Thymus (tissue), 11 donors: ENCODE measurements around the gene PSMG4. TPM values are rescaled to one million over a fixed set of nuclear protein-coding genes. Genes with fewer than 3 reads are reported as not detected.

ENCODE experiments used
- DNase-seq, 9 donors: peaks; one replicate each; pipeline ENCODE4 v3.0.0-alpha.2; 2013; ENCODE audit warnings: low spot score in 9 of 9, low read depth in 6 of 9, missing footprints in 1 of 9
- H3K27ac ChIP-seq, 2 donors: one replicate each; pipeline ENCODE4 v1.5.1; 2013; ENCODE audit warnings: control low read depth in 1 of 2, low read depth in 1 of 2, low read length in 1 of 2, mild to moderate bottlenecking in 1 of 2, moderate library complexity in 1 of 2
- H3K27me3 ChIP-seq, 2 donors: one replicate each; pipeline ENCODE4 v1.5.1; 2013; ENCODE audit warnings: low read length in 1 of 2; ENCODE audit not compliant: control insufficient read depth in 2 of 2, insufficient read depth in 1 of 2
- H3K36me3 ChIP-seq, 2 donors: one replicate each; pipeline ENCODE4 v1.5.1; 2013; ENCODE audit warnings: low read length in 1 of 2, mild to moderate bottlenecking in 1 of 2, moderate library complexity in 1 of 2; ENCODE audit not compliant: control insufficient read depth in 2 of 2, insufficient read depth in 2 of 2
- H3K4me1 ChIP-seq, 2 donors: one replicate each; pipeline ENCODE4 v1.5.1; 2013; ENCODE audit warnings: low read length in 2 of 2; ENCODE audit not compliant: control insufficient read depth in 2 of 2, insufficient read depth in 2 of 2
- H3K4me3 ChIP-seq, 2 donors: one replicate each; pipeline ENCODE4 v1.5.1; 2013; ENCODE audit warnings: low read length in 2 of 2, control low read depth in 1 of 2, mild to moderate bottlenecking in 1 of 2
- H3K9me3 ChIP-seq, 2 donors: one replicate each; pipeline ENCODE4 v1.5.1; 2013; ENCODE audit warnings: low read length in 1 of 2, mild to moderate bottlenecking in 1 of 2; ENCODE audit not compliant: control insufficient read depth in 2 of 2, insufficient read depth in 1 of 2
- WGBS: extraction: QIAGEN DNeasy Blood & Tissue Kit; methylation state at CpG from one replicate; pipeline ENCODE4 v1.1.7; 2013; 5-methylcytosine and 5-hydroxymethylcytosine counted together
- polyA plus RNA-seq: library from polyadenylated mRNA; stranded (reverse); fragments of 200-250 nt; gene quantifications from one replicate; pipeline ENCODE4 v1.2.3, GENCODE V29; 2013
- total RNA-seq: library from RNA; stranded (reverse); fragments of 120-200 nt; gene quantifications from one replicate; pipeline ENCODE4 v1.2.4, GENCODE V29; 2013
- donor health status: healthy.

PSMG4 gene
- total and polyA plus RNA-seq, 2 donors: 24.9 to 27.1 TPM

DNA sequence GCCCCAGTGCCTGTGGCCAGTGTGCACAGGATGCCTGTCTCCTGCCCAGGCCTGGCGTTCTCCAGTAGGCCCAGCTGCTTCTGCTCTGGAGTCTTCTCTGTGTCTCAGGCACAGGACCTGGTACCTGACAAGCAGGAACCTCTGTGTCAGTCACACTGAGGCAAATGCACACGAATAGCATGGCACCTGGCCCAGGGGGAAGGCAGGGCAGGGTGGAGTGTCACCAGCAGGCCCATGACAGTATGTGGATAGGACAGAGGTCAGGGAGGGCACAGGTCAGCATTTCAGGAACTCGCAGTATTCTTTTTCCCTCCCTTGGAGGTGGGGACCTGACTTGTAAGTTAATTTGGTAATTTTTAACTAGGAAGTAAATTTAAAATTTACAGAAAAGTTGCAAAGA is 5.6 kb downstream of the PSMG4 start:
- H3K36me3 ChIP-seq: peaks cover 9 to 46% of the 10 kb centered on the region in 2 donors
- peaks cover 36 to 56% of the 10 kb centered on the region in 2 donors for H3K4me1 ChIP-seq
- no peaks in the 10 kb centered on the region for H3K27me3 ChIP-seq
- no peak overlapping the region for H3K27ac ChIP-seq
- H3K4me3 ChIP-seq: no peak overlapping the region
- 95% methylated on average over 3 of the region's 3 CpGs for WGBS
- no peak for DNase-seq
- no peaks in the 10 kb centered on the region for H3K9me3 ChIP-seq

DNA sequence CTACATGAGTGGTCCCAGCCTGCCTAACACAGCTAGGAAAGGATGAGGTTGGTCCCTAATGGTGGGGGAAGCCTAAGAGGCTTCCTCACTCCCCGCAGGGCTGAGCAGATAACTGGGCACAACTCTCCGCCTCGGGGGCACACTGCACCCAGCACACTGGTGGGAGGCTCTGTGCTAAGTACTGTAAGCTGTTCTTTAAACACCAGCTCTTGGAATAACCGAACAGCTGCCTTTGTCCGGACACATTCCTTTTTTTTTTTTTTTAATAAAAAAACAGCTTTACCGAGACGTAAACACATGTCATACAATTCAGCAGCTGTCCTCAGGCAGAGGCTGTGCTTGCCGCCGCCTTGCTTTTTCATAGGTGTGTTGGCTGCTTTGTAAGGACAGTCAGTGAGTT is 6.9 kb downstream of the PSMG4 start:
- H3K9me3 ChIP-seq: no peaks in the 10 kb centered on the region
- H3K27ac ChIP-seq: no peak overlapping the region
- DNase-seq: no peak
- 69% methylated on average over 9 of the region's 9 CpGs for WGBS
- H3K27me3 ChIP-seq: no peaks in the 10 kb centered on the region
- H3K36me3 ChIP-seq: peaks cover 19 to 59% of the 10 kb centered on the region in 2 donors
- H3K4me1 ChIP-seq: peaks cover 33 to 43% of the 10 kb centered on the region in 2 donors
- H3K4me3 ChIP-seq: no peak overlapping the region

DNA sequence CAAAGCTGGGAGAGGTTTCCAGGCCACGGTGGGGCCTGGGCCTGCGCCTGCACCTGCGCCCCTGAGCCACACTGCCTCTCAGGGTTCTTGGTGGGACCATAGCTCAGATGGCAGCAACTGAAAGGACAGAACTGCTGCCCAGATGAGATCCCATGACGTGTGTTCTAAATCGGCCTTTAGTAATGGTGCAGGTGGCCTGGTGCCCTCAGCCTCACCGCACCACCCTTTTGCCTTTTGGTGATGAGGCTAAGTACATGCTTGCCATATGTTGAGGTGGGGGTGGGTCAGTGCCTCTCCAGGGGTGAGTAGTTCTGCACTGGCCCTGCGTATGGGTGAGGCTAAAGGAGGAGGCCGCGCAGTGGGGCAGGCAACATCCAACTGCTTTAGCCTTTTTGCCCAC is 7.4 kb downstream of the PSMG4 start:
- no peaks in the 10 kb centered on the region for H3K27me3 ChIP-seq
- no peaks in the 10 kb centered on the region for H3K9me3 ChIP-seq
- peaks cover 22 to 63% of the 10 kb centered on the region in 2 donors for H3K36me3 ChIP-seq
- peaks cover 31 to 38% of the 10 kb centered on the region in 2 donors for H3K4me1 ChIP-seq
- H3K4me3 ChIP-seq: no peak overlapping the region
- no peak for DNase-seq
- 65% methylated on average over 9 of the region's 9 CpGs for WGBS
- H3K27ac ChIP-seq: no peak overlapping the region

DNA sequence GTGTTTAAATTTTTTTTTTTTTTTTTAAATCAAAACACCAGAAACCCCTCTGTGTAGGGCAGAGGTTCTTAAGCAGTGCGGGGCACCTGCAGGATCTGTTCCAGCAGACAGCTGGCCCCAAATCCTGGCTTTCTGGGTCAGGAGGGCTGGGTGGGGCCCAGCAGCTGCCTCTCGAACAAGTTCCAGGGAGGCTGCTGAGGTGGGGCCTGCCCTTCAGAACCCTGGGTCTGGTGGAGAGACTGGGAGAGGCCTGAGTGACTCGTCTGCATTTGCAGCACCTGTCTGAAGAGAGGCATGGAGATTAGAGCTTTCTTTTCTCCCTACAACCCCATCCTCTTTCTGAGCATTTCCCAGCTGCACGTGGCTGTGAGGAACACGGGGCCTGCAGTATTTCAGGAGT is 8.4 kb downstream of the PSMG4 start:
- H3K36me3 ChIP-seq: peaks cover 32 to 69% of the 10 kb centered on the region in 2 donors
- H3K4me1 ChIP-seq: peaks cover 24 to 28% of the 10 kb centered on the region in 2 donors
- H3K4me3 ChIP-seq: no peak overlapping the region
- 74% methylated on average over 5 of the region's 5 CpGs for WGBS
- H3K27me3 ChIP-seq: no peaks in the 10 kb centered on the region
- H3K9me3 ChIP-seq: no peaks in the 10 kb centered on the region
- no peak for DNase-seq
- no peak overlapping the region for H3K27ac ChIP-seq

DNA sequence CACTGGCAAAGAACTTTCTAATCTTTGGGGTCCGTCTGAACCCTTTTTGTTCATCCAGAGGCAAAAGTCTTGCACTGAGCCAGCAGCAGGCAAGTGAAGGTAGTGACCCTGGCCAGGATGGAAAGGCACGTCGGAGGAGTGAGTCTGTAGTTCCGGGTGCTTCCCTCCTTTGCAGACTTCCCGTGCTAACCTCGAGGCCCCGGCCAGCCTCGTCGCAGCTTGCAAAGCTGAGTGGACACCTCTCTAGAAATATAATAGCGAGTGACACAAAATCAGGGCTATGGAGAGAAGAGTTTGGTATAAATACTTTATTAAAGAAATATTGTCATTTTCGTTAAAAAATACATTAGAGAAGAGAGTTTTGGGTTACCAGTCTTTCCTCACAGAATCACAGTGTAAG is 9.9 kb downstream of the PSMG4 start:
- Histone ChIP-seq H3K36me3 (peaks cover 36 to 73% of the 10 kb centered on the region in 2 donors), H3K4me3 (no peak overlapping the region), H3K27me3 (no peaks in the 10 kb centered on the region), H3K27ac (no peak overlapping the region), H3K9me3 (no peaks in the 10 kb centered on the region), H3K4me1 (peaks cover 10 to 13% of the 10 kb centered on the region in 2 donors)
- DNase-seq: no peak
- 96% methylated on average over 11 of the region's 11 CpGs for WGBS

DNA sequence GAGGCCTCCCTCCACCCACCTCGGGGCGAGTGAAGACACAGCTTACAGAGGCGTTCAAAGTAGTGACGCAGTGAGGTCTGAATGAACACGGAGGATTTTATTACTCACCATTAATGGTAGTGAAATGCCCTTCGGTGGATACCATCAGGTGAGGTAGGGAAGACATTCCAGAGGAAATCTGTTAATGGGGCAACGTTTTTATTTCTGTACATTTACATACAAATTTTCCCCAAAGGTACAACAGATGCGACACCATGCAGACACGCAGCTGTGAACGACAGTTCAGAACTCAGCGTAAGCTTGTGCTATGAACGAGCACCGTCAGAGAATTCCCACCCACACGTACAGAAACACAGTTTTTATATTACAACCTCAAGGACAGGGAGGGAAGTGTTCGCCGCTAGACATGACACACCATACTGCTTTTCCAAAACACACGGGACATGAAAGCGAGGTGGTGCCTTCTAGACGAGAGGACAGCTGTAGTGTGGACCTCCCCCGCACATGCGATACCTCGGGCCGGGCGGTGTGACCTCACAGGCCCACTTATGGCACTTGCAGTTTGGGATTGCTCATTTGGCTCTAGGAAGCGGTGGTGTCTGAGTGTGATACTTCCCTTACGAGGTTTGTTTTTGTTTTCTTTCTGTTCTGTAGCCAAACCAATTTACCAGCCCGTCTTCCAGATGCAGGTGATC is 10.7 kb downstream of the PSMG4 start:
- Histone ChIP-seq H3K27me3 (no peaks in the 10 kb centered on the region), H3K9me3 (no peaks in the 10 kb centered on the region), H3K4me3 (no peak overlapping the region), H3K27ac (no peak overlapping the region), H3K4me1 (peaks cover 3 to 6% of the 10 kb centered on the region in 2 donors), H3K36me3 (peaks cover 28 to 69% of the 10 kb centered on the region in 2 donors)
- WGBS: 92% methylated on average over 27 of the region's 27 CpGs
- no peak for DNase-seq

DNA sequence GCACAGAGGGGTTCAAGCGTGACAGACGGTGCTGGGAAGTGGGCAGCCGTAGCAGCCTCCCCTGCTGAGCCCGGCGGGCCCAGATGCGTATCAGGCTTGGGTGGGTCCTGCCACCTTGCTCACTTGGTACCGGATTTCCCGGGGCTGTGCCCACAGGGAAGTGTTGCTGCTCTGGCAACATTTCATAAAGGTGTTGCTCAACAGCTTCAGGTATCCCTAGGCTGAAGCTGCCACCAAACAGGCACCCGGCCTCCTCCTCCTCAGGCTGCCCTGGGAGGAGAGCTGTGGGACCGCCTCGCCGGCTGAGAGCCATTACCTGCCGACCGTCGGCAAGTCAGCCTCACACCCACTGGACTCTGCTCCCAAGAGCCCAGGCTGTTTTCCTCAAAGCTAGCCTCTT is 11.5 kb downstream of the PSMG4 start:
- H3K9me3 ChIP-seq: no peaks in the 10 kb centered on the region
- WGBS: 87% methylated on average over 15 of the region's 15 CpGs
- no peaks in the 10 kb centered on the region for H3K4me1 ChIP-seq
- no peaks in the 10 kb centered on the region for H3K27me3 ChIP-seq
- no peak overlapping the region for H3K4me3 ChIP-seq
- no peak for DNase-seq
- no peak overlapping the region for H3K27ac ChIP-seq
- H3K36me3 ChIP-seq: peaks cover 28 to 63% of the 10 kb centered on the region in 2 donors

DNA sequence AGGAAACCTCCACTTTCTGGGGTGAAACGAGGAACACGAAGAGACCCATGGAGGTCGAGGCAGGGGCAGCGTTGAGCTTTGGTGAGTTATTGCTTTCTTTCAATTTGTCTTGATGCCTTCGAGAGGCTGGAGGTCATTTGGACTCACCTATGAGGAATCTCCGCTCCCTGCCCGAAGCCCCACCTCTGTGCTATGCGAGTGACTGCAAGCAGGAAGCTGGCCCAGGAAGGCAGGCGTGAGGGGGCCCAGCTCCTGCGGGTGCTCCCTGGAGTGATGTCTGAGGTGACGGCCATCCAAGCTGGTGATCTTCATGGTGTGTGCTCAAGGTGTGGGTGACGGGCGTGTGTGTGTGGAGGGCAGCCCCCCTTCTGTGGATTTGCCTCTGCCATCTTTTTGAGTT is 13.0 kb downstream of the PSMG4 start:
- Histone ChIP-seq H3K4me3 (no peak overlapping the region), H3K27me3 (no peaks in the 10 kb centered on the region), H3K27ac (no peak overlapping the region), H3K4me1 (no peaks in the 10 kb centered on the region), H3K9me3 (no peaks in the 10 kb centered on the region), H3K36me3 (peaks cover 28 to 55% of the 10 kb centered on the region in 2 donors)
- DNase-seq: no peak
- WGBS: 97% methylated on average over 13 of the region's 13 CpGs

DNA sequence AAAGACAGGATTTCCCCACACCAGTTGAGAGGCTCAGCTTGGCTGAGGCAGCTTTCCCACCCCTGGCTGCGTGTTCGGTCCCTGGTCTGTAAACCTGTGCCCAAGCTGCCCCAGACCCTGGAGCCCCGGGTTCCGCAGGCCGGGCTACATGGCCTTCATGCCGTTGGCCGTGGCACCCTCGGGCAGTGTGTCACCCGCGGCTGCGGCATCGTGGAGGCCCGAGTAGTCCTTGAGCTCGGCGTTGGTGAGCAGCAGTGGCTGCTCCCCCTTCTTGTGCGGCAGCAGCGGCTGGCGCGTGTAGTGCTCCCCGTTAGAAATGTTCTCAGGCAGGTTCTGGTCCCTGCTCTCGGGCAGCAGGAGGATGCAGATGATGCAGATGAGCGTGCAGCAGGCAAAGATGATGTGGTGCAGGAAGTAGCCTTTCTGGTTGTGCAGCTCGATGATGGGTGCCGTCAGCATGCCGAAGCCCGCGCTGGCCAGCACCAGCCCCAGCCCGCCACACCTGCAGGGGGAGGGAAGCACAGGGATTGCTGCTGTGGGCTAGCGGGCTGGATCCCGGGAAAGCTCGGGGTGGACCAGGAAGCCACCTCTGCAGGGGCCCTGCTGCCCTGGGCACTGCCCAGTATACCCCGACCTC is 14.3 kb downstream of the PSMG4 start:
- H3K9me3 ChIP-seq: no peaks in the 10 kb centered on the region
- DNase-seq: no peak
- no peak overlapping the region for H3K4me3 ChIP-seq
- 96% methylated on average over 32 of the region's 32 CpGs for WGBS
- H3K27me3 ChIP-seq: no peaks in the 10 kb centered on the region
- H3K4me1 ChIP-seq: no peaks in the 10 kb centered on the region
- no peak overlapping the region for H3K27ac ChIP-seq
- H3K36me3 ChIP-seq: peaks cover 28 to 54% of the 10 kb centered on the region in 2 donors
